Neural cell (in vitro differentiated cells): ENCODE results near the gene TEKT5. TPM values are rescaled to one million over a fixed set of nuclear protein-coding genes. Genes with fewer than 3 reads are reported as not detected.

Experiments used
- H2AFZ ChIP-seq: fragments of 200-600, 300-800 bp; sonication (generic), shearing (Covaris generic); 2 replicates; pipeline ENCODE4 v1.6.0; 2014; ENCODE audit warnings: low read depth, mild to moderate bottlenecking, antibody characterized with exemption, low read length, moderate library complexity
- H3F3A ChIP-seq: fragments of 200-600 bp; shearing (Covaris generic); 2 replicates; pipeline ENCODE4 v1.6.1; 2016; ENCODE audit warnings: mild to moderate bottlenecking, moderate library complexity, mixed read lengths, antibody characterized with exemption, low read length; ENCODE audit not compliant: insufficient read depth, poor library complexity, severe bottlenecking
- H3K27ac ChIP-seq: fragments of 200-600, 300-800 bp; sonication (generic), shearing (Covaris generic); 2 replicates; pipeline ENCODE4 v1.5.1; 2014; ENCODE audit warnings: mild to moderate bottlenecking, low read length, moderate library complexity
- H3K27me3 ChIP-seq: fragments of 300-800, 200-600 bp; sonication (generic), shearing (Covaris generic); 2 replicates; pipeline ENCODE4 v1.6.0; 2014; ENCODE audit warnings: mild to moderate bottlenecking, low read depth, low read length, moderate library complexity; ENCODE audit not compliant: insufficient read depth
- H3K36me3 ChIP-seq: fragments of 300-800, 200-600 bp; sonication (generic), shearing (Covaris generic); 2 replicates; pipeline ENCODE4 v1.5.1; 2014; ENCODE audit warnings: mild to moderate bottlenecking, antibody characterized with exemption, low read length, moderate library complexity; ENCODE audit not compliant: insufficient read depth
- H3K4me2 ChIP-seq: fragments of 300-800, 200-600 bp; sonication (generic), shearing (Covaris generic); 2 replicates; pipeline ENCODE4 v1.6.0; 2014; ENCODE audit warnings: mild to moderate bottlenecking, low read length
- H3K4me3 ChIP-seq: fragments of 300-800, 200-600 bp; sonication (generic), shearing (Covaris generic); 2 replicates; pipeline ENCODE4 v1.5.1; 2014; ENCODE audit warnings: mild to moderate bottlenecking, low read length, moderate library complexity
- H3K79me2 ChIP-seq: fragments of 200-600 bp; shearing (Covaris generic); replicated peaks from 2 replicates; pipeline ENCODE4 v1.6.0; 2014; ENCODE audit warnings: mild to moderate bottlenecking, low read length, moderate library complexity; ENCODE audit not compliant: insufficient read depth
- H3K9ac ChIP-seq: fragments of 300-800, 200-600 bp; sonication (generic), shearing (Covaris generic); 2 replicates; pipeline ENCODE4 v1.6.1; 2016; ENCODE audit warnings: mild to moderate bottlenecking, low read length, mixed read lengths
- H3K9me2 ChIP-seq: fragments of 200-600 bp; shearing (Covaris generic); 2 replicates; pipeline ENCODE4 v1.6.1; 2016; ENCODE audit warnings: mild to moderate bottlenecking, low read length, mixed read lengths; ENCODE audit not compliant: insufficient read depth
- H3K9me3 ChIP-seq: fragments of 200-600, 300-800 bp; sonication (generic), shearing (Covaris generic); 2 replicates; pipeline ENCODE4 v1.6.1; 2016; ENCODE audit warnings: mild to moderate bottlenecking, mixed run types, low read length, moderate library complexity, mixed read lengths
- H4K20me1 ChIP-seq: fragments of 200-600 bp; shearing (Covaris generic); 2 replicates; pipeline ENCODE4 v1.6.1; 2016; ENCODE audit warnings: mild to moderate bottlenecking, mixed run types; ENCODE audit not compliant: insufficient read depth
- EP300 ChIP-seq: fragments of 450-650 bp; conservative IDR thresholded peaks from 2 replicates; pipeline ENCODE4 v1.6.1; 2014; ENCODE audit warnings: antibody characterized with exemption, mild to moderate bottlenecking, moderate library complexity; ENCODE audit not compliant: poor library complexity, severe bottlenecking
- EZH2 ChIP-seq: fragments of 200-600, 300-800 bp; shearing (Covaris generic), sonication (generic); IDR thresholded peaks from 2 replicates; pipeline ENCODE4 v1.6.1; 2014; ENCODE audit warnings: antibody characterized with exemption, low read length, borderline replicate concordance, mild to moderate bottlenecking; ENCODE audit not compliant: insufficient read depth, poor library complexity, severe bottlenecking
- MXI1 ChIP-seq: fragments of 450-650 bp; conservative IDR thresholded peaks from 2 replicates; pipeline ENCODE4 v1.6.1; 2014; ENCODE audit warnings: antibody characterized with exemption, mild to moderate bottlenecking; ENCODE audit not compliant: poor library complexity, severe bottlenecking
- POLR2AphosphoS5 ChIP-seq: IDR thresholded peaks from 2 replicates; pipeline ENCODE4 v1.6.1; 2012
- RAD21 ChIP-seq: fragments of 450-650 bp; conservative IDR thresholded peaks from 2 replicates; pipeline ENCODE4 v1.6.1; 2014; ENCODE audit warnings: antibody characterized with exemption, mild to moderate bottlenecking, moderate library complexity
- REST ChIP-seq: IDR thresholded peaks from 2 replicates; pipeline ENCODE4 v1.6.1; 2012; ENCODE audit warnings: borderline replicate concordance
- SMC3 ChIP-seq: fragments of 450-650 bp; conservative IDR thresholded peaks from 2 replicates; pipeline ENCODE4 v1.6.1; 2014; ENCODE audit warnings: antibody characterized with exemption, mild to moderate bottlenecking, moderate library complexity; ENCODE audit not compliant: poor library complexity
- TAF1 ChIP-seq: IDR thresholded peaks from 2 replicates; pipeline ENCODE4 v1.6.1; 2012; ENCODE audit warnings: low read depth
- polyA plus RNA-seq: library from polyadenylated mRNA; depleted of rRNA; stranded (reverse); fragments of >200 nt; gene quantifications from 2 replicates; pipeline ENCODE4 v1.2.3, GENCODE V29; 2014
- TF ChIP-seq, protein P1 (sequence below): fragments of 450-650 bp; IDR thresholded peaks from 2 replicates; pipeline ENCODE4 v1.5.1; 2014; ENCODE audit warnings: antibody characterized with exemption, mild to moderate bottlenecking, moderate library complexity; ENCODE audit not compliant: poor library complexity, severe bottlenecking

Gene TEKT5
- polyA plus RNA-seq, 1 donor from 2014 or later = not detected

DNA sequence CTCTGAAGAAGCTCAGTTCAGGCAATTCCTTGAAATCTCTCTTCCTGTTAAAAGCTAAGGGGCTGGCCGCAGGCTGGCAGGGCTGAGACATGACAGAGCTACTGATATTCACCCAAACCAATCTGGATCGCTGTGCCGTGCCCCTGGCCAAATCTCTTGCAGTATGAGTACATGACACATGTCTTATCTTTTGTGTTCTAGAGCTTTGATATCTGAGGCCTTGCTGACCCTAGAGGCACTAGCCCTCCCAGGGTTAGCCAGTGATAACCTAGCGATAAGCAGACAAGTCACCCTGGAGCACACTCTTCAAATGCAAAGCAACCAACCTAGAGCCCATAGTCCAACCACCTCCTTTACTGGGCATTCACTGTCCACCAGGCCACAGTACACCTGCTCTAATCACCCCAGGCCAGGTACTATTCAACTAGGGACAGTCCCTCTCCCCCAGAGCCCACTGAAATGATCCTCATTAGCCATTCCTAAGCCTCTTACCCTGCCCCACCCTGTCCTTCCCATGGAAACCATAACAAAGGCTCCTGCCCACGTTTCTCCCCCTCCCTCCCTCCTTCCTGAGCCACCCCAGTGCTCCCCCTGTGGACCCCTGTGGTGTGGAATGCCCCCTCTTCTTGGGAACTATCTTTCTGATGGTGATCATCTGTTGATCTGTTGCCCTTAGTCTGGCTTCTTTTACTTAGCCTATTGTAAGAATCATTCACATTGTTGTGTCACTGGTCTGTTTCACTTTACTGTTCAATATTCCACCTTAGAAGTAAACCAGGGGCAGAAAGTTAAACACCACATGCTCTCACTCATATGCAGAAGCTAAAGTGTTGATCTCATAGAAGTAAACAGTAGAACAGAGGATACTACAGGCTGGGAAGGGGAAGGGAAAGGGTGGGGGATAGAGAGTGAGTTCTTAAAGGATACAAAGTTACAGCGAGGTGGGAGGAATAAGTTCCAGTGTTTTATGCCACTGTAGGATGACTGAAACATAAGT lies 52.5 kb downstream of the TEKT5 start:
- Histone ChIP-seq H3K4me3 (no peak overlapping the region), H3K9me2 (no peaks in the 10 kb centered on the region), H3K27me3 (no peaks in the 10 kb centered on the region), H4K20me1 (no peaks in the 10 kb centered on the region), H3K9ac (no peak overlapping the region), H3K9me3 (no peaks in the 10 kb centered on the region), H3K79me2 (no peaks in the 10 kb centered on the region), H3K27ac (no peak overlapping the region), H3K36me3 (no peaks in the 10 kb centered on the region), H3F3A (no peaks in the 10 kb centered on the region), H3K4me2 (no peak overlapping the region), H2AFZ (no peak overlapping the region)
- no peak for TF ChIP-seq REST
- no peak for TF ChIP-seq MXI1
- TF ChIP-seq SMC3 = no peak
- TF ChIP-seq, protein P1, sequence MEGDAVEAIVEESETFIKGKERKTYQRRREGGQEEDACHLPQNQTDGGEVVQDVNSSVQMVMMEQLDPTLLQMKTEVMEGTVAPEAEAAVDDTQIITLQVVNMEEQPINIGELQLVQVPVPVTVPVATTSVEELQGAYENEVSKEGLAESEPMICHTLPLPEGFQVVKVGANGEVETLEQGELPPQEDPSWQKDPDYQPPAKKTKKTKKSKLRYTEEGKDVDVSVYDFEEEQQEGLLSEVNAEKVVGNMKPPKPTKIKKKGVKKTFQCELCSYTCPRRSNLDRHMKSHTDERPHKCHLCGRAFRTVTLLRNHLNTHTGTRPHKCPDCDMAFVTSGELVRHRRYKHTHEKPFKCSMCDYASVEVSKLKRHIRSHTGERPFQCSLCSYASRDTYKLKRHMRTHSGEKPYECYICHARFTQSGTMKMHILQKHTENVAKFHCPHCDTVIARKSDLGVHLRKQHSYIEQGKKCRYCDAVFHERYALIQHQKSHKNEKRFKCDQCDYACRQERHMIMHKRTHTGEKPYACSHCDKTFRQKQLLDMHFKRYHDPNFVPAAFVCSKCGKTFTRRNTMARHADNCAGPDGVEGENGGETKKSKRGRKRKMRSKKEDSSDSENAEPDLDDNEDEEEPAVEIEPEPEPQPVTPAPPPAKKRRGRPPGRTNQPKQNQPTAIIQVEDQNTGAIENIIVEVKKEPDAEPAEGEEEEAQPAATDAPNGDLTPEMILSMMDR = no peak
- no peak for TF ChIP-seq TAF1
- TF ChIP-seq RAD21 = no peak
- no peak for TF ChIP-seq POLR2AphosphoS5
- no peak for TF ChIP-seq EP300
- no peak for TF ChIP-seq EZH2

DNA sequence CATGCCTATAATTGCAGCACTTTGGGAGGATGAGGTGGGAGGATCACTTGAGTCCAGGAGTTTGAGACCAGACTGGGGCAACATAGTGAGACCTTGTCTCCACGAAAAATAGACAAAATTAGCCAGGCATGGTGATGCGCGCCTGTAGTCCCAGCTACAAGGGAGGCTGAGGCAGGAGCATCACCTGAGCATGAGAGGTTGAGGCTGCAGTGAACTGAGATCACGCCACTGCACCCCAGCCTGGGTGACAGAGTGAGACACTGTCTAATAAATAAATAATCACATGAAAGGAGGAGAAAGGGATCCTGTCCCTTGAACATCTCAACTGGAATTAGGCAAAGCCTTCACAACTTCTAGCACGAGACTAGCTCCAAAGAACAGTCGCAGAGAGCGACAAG lies 53.2 kb downstream of the TEKT5 start:
- Histone ChIP-seq H3K79me2 (no peaks in the 10 kb centered on the region), H3K9me3 (no peaks in the 10 kb centered on the region), H3K27ac (no peak overlapping the region), H3K36me3 (no peaks in the 10 kb centered on the region), H3F3A (no peaks in the 10 kb centered on the region), H3K4me3 (no peak overlapping the region), H3K9me2 (no peaks in the 10 kb centered on the region), H4K20me1 (no peaks in the 10 kb centered on the region), H2AFZ (no peak overlapping the region), H3K4me2 (no peak overlapping the region), H3K27me3 (no peaks in the 10 kb centered on the region), H3K9ac (no peak overlapping the region)
- TF ChIP-seq REST (no peak), MXI1 (no peak), SMC3 (no peak), RAD21 (no peak), EP300 (no peak), TAF1 (no peak), EZH2 (no peak), POLR2AphosphoS5 (no peak)
- TF ChIP-seq, protein P1 = no peak
